Hematopoietic multipotent progenitor cell (in vitro differentiated cells): Measurements from ENCODE around the gene HOXD9. TPM values are rescaled to one million over a fixed set of nuclear protein-coding genes. Genes with fewer than 3 reads are reported as not detected.
A peak's percentile ranks its signal among the peaks of the same experiment; 100 is the strongest.

Source experiments
- DNase-seq, 3 donors: peaks; one replicate each; pipeline ENCODE4 v3.0.0-alpha.2; 2011 to 2015; ENCODE audit warnings: low read depth in 2 of 3, low spot score in 2 of 3
- total RNA-seq: library from RNA; depleted of rRNA; stranded (reverse); fragments of >200 nt; gene quantifications from one replicate; pipeline ENCODE4 v1.2.3, GENCODE V29; 2012

HOXD9 gene
- not detected for total RNA-seq

- peak in 1 of 3 donors; percentile 37 for DNase-seq
Observed at GRCh38 chr2:176122683-176123410, at the start of gene HOXD9. Gene HOXD9, plus strand, starts transcription at chr2:176122719. Its CDS starts 50 bp downstream, at chr2:176122769.

- DNase-seq, result peak in 1 of 3 donors; percentile 23
Observed at GRCh38 chr2:176072951-176073904, 49.3 kb upstream of the HOXD9 start.

GRCh38 chr2:176074919-176075425 is 47.5 kb upstream of the HOXD9 start:
- no peak for DNase-seq

- peak in 1 of 3 donors; percentile 20 for DNase-seq
Observed at GRCh38 chr2:176075481-176075880, 47.0 kb upstream of the HOXD9 start.

GRCh38 chr2:176076063-176076462 is 46.5 kb upstream of the HOXD9 start:
- peak in 1 of 3 donors; percentile 15 for DNase-seq

- no peak for DNase-seq
Observed at GRCh38 chr2:176076796-176077195, 45.7 kb upstream of the HOXD9 start.

- peak in 1 of 3 donors; percentile 34 for DNase-seq
Observed at GRCh38 chr2:176078541-176079284, 43.8 kb upstream of the HOXD9 start.

GRCh38 chr2:176079285-176079830 is 43.2 kb upstream of the HOXD9 start:
- DNase-seq, result peak in 1 of 3 donors; percentile 11

- peak in 2 of 3 donors; percentile 73 to 76 for DNase-seq
Observed at GRCh38 chr2:176079831-176080539, 42.5 kb upstream of the HOXD9 start.

- DNase-seq, result peak in 1 of 3 donors; percentile 6
Observed at GRCh38 chr2:176080540-176081375, 41.8 kb upstream of the HOXD9 start.

GRCh38 chr2:176081376-176081836 is 41.1 kb upstream of the HOXD9 start:
- no peak for DNase-seq

- no peak for DNase-seq
Observed at GRCh38 chr2:176081837-176082524, 40.5 kb upstream of the HOXD9 start.

GRCh38 chr2:176082525-176082823 is 40.0 kb upstream of the HOXD9 start:
- DNase-seq, result no peak

GRCh38 chr2:176082824-176083751 is 39.4 kb upstream of the HOXD9 start:
- no peak for DNase-seq

- DNase-seq, result no peak
Observed at GRCh38 chr2:176083796-176084261, 38.7 kb upstream of the HOXD9 start, which contains the start of gene EVX2. Gene EVX2, minus strand, starts transcription at chr2:176083962. Its CDS starts 186 bp downstream, at chr2:176083776.

- no peak for DNase-seq
Observed at GRCh38 chr2:176084611-176085119, 37.9 kb upstream of the HOXD9 start.
